ENCODE results near the gene KIAA0319L.

GRCh38 chr1:35531368-35531767 is 25.8 kb downstream of the KIAA0319L start:
- no peak for TF ChIP-seq CTCF (IDR thresholded peaks at IDR 0.05)
- TF ChIP-seq POLR2A (IDR thresholded peaks at IDR 0.05): no peak
